GM12872 (cell line): ENCODE results near the gene NRG2.

Experiments used
- TF ChIP-seq, protein P1 (sequence below): IDR thresholded peaks from 3 replicates; pipeline ENCODE4 v1.5.1; 2011; ENCODE audit warnings: low read depth, mild to moderate bottlenecking, low read length, moderate library complexity; ENCODE audit not compliant: insufficient read depth

Gene NRG2

DNA sequence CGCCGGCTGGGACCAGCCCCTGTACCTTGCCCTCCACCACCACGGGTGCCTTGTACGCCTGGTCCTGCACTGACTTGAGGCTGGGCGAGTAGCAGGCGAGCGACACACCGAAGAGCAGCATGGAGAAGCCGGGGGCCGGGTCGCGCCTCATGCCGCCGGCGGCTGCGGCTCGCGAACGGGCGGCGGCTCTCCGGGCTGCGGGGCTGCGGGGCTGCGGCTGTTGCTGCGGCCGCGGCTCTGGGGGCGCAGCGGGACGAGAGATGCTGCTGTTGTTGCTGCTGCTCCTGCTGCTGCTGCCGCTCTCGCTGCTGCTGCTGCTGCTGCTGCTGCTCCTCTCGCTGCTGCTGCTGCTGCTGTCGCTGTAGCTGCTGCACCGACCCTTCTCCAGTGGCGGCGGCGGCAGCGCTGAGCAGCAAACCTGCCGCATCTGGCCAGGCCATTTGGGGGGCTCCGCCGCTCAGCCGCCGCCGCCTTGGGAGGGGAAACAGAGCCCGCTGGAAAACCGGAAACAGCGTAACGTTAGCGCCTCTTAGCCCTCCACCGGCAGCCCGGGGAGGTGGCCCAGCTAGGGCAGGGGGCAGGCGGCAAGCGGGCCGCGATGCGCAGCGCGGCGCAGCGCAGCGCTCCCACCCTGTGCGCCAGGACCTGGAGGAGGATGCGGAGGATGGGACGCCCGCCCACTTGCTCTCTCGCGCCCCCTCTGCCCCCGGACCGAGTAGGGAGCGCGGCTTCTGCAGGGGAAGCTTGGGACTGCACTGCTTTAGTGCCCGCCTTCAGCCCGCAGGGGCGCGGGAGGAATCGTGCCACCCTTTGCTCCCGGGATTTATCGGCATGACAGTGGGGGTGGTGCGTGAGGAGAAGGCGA, at the start of gene NRG2:
NRG2 (minus strand) TSS at position 657 of the 865 bp plus-strand sequence.
- TF ChIP-seq, protein P1, sequence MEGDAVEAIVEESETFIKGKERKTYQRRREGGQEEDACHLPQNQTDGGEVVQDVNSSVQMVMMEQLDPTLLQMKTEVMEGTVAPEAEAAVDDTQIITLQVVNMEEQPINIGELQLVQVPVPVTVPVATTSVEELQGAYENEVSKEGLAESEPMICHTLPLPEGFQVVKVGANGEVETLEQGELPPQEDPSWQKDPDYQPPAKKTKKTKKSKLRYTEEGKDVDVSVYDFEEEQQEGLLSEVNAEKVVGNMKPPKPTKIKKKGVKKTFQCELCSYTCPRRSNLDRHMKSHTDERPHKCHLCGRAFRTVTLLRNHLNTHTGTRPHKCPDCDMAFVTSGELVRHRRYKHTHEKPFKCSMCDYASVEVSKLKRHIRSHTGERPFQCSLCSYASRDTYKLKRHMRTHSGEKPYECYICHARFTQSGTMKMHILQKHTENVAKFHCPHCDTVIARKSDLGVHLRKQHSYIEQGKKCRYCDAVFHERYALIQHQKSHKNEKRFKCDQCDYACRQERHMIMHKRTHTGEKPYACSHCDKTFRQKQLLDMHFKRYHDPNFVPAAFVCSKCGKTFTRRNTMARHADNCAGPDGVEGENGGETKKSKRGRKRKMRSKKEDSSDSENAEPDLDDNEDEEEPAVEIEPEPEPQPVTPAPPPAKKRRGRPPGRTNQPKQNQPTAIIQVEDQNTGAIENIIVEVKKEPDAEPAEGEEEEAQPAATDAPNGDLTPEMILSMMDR, result peak; percentile 60

DNA sequence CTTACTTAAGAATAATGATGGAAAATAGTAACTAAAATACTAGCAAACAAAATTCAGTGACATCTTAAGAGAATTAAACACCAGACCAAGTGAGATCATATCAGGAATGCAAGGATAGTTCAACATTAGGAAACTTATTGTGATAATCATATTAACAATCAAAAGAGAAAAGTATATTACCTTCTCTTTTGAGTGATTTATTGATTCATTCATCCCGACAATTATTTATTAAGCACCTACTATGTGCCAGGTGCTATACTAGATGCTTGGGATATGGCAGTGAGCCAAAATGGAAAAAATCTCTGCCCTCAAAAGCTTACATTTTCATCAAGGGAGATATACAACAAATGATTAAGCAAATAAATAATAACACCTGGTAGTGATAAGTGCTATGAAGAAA, 47.2 kb upstream of the NRG2 start:
- TF ChIP-seq, protein P1, result no peak

- TF ChIP-seq, protein P1, result no peak
Measured at GRCh38 chr5:140084541-140084940, 41.4 kb upstream of the NRG2 start.

DNA sequence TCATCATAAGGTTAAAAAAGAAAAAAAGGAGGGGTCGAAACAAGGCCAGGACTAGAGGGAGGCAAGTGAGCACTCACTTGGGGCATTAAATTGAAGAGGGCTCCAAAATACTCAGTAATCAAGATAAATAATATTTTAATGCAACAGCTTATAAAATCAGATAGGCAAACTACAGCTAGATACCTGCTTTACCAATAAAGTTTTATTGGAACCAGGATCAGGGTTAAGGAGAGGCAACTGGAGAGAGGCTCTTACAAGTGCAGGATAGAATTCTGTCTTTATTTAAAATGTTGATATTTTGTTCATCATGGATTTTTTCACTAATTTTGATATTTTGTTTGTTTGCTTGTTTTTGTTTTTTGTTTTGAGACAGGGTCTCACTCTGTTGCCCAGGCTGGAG, 40.6 kb upstream of the NRG2 start:
- TF ChIP-seq, protein P1, result no peak

DNA sequence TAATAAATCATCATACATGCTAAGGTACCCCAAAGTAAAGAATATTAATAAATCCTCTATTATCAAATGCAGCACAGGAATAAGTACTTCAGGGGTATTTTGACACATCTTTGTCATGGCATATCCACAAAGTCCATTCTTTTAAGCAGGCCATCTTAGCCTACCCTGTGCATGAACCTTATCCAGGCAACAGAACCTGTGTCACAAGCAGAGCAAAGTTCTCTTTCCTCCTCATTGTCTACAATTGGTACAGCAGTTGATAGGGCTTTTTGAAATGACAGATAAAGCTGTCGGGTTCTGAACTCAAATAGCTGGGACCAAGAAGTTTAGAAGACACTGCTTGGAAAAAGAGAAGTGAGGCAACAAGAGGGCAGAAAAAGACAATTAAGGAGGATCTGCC, 40.0 kb upstream of the NRG2 start:
- TF ChIP-seq, protein P1, result no peak

DNA sequence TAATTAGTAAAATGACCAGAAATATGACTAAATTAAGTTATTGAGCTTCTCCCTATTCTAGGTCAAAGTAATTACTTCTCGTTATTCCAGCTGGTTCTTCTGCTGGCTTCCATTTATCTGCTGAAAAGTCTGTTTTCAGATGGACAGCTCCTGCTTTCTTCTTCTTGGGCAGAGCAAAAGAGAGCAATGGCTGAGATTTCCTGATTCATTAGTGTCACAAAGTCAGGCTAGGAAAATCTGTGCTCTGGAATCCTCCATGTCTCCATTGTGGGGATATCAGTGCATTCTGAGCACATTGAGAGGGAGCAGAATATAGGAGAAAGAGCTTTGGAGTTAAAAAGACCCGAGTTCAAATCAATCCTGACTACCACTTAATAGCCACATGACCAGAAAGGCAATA, 33.7 kb upstream of the NRG2 start:
- TF ChIP-seq, protein P1, result no peak

GRCh38 chr5:140076142-140076541, 33.0 kb upstream of the NRG2 start:
- TF ChIP-seq, protein P1, result no peak
